IPS-20b (cell line): ENCODE results near the gene CORO1C.

Experiments used
- H3K27ac ChIP-seq: one replicate; pipeline ENCODE4 v1.5.1; 2013; ENCODE audit warnings: low read length
- H3K27me3 ChIP-seq: 2 replicates; pipeline ENCODE4 v1.6.1; 2013; ENCODE audit warnings: mild to moderate bottlenecking, low read length, inconsistent platforms; ENCODE audit not compliant: insufficient read depth
- H3K36me3 ChIP-seq: 2 replicates; pipeline ENCODE4 v1.6.1; 2013; ENCODE audit warnings: low read depth, mild to moderate bottlenecking, inconsistent platforms, low read length, moderate library complexity; ENCODE audit not compliant: insufficient read depth
- H3K4me1 ChIP-seq: 2 replicates; pipeline ENCODE4 v1.6.1; 2013; ENCODE audit warnings: mild to moderate bottlenecking, control low read depth, inconsistent platforms, low read length, moderate library complexity; ENCODE audit not compliant: insufficient read depth
- H3K4me3 ChIP-seq: 2 replicates; pipeline ENCODE4 v1.5.1; 2013; ENCODE audit warnings: mild to moderate bottlenecking, low read length, inconsistent platforms
- H3K9ac ChIP-seq: 2 replicates; pipeline ENCODE4 v1.6.1; 2013; ENCODE audit warnings: low read depth, mild to moderate bottlenecking, inconsistent platforms, low read length, moderate library complexity
- H3K9me3 ChIP-seq: 2 replicates; pipeline ENCODE4 v1.6.1; 2013; ENCODE audit warnings: mild to moderate bottlenecking, low read depth, low read length, inconsistent platforms; ENCODE audit not compliant: insufficient read depth

CORO1C gene

DNA sequence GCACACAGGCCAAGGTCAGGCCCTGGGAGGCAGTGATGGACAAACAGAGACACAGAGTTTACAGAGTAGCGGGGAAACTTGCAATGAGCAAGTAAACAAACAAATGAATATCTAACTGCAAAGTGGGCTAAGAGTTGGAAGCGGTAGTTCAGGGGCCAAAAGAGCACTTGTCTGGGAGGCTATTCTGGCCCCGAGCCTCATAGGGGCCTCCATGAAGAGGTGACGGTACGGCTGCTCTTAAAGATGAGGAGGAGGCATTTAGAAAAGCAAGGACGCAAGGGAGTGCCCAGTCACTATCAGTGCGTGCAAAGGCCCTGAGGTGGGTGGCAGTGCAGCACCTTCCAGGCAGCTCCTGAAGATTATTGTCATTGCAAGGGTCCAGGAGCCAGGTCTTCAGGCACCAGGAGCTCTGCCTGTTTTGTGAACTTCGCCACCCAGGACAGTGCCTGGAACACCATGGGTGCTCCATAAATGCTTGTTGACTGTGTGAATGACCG is 129.1 kb downstream of the CORO1C start:
- Histone ChIP-seq H3K27ac (no peak overlapping the region), H3K9me3 (no peaks in the 10 kb centered on the region), H3K36me3 (no peaks in the 10 kb centered on the region), H3K27me3 (no peaks in the 10 kb centered on the region), H3K4me3 (no peak overlapping the region), H3K4me1 (no peaks in the 10 kb centered on the region), H3K9ac (no peak overlapping the region)

- Histone ChIP-seq H3K9ac (no peak overlapping the region), H3K4me1 (no peaks in the 10 kb centered on the region), H3K9me3 (no peaks in the 10 kb centered on the region), H3K4me3 (no peak overlapping the region), H3K27me3 (no peaks in the 10 kb centered on the region), H3K36me3 (no peaks in the 10 kb centered on the region), H3K27ac (no peak overlapping the region)
Observed at GRCh38 chr12:108600702-108601007, 130.7 kb downstream of the CORO1C start.

DNA sequence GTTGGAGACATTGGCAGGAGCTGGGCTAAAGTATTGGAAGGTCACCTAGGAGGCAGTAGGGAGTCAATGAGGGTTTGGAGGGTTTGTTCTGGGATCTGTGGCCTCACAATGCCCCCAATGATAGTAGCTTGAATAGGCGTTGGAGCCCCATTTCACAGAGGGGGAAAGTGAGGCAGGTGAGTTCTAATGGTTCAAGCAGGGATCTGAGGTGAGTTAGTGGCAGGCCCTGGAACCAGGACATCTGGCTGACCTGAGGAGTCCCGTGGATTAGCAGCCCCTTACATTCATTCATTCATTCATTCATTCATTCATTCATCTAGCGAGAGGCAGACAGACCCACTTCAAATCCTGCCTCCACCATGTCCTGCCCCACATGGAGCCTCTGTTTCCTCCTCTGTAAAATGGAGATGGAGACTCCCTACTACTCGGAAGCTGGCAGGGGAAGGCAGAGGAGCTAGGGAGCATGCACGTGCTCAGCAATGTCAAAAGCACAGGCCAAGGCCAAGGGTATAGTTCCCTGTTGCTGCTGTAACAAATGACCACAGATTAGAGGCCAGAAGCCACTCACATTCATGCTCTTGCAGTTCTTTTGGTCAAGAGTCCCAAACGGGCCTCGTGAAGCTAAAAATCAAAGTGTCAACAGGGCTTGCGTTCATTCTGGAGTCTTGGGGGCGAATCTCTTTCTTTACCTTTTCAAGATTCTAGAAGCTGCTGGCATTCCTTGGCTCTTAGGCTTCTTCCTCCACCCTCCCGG is 131.2 kb downstream of the CORO1C start:
- no peak overlapping the region for H3K9ac ChIP-seq
- H3K4me3 ChIP-seq = no peak overlapping the region
- H3K4me1 ChIP-seq = no peaks in the 10 kb centered on the region
- H3K9me3 ChIP-seq = no peaks in the 10 kb centered on the region
- no peaks in the 10 kb centered on the region for H3K36me3 ChIP-seq
- H3K27me3 ChIP-seq = no peaks in the 10 kb centered on the region
- no peak overlapping the region for H3K27ac ChIP-seq

DNA sequence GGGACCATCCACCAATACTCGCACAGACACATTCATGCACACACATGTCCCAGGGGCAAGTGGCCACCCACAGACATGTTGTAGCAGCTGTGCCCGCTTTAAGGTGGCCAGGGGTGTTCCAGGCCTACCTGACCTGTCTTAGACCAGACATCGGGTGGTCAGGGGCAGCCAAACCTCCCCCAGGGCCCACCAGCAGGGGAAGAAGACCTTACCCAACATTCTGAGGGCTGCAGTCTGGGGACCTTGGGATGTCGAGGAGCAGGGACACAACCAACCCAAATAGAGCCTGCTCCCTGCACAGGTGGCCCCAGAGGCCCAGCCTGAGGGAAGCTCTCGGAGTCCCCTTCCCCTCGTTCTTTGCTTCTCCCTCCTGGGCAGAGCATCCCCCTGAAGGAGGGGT is 131.8 kb downstream of the CORO1C start:
- Histone ChIP-seq H3K36me3 (no peaks in the 10 kb centered on the region), H3K9ac (no peak overlapping the region), H3K9me3 (no peaks in the 10 kb centered on the region), H3K27ac (no peak overlapping the region), H3K27me3 (no peaks in the 10 kb centered on the region), H3K4me1 (no peaks in the 10 kb centered on the region), H3K4me3 (no peak overlapping the region)

GRCh38 chr12:108598553-108599250 is 132.6 kb downstream of the CORO1C start:
- Histone ChIP-seq H3K4me3 (no peak overlapping the region), H3K4me1 (no peaks in the 10 kb centered on the region), H3K27ac (no peak overlapping the region), H3K9me3 (no peaks in the 10 kb centered on the region), H3K9ac (no peak overlapping the region), H3K27me3 (no peaks in the 10 kb centered on the region), H3K36me3 (no peaks in the 10 kb centered on the region)

DNA sequence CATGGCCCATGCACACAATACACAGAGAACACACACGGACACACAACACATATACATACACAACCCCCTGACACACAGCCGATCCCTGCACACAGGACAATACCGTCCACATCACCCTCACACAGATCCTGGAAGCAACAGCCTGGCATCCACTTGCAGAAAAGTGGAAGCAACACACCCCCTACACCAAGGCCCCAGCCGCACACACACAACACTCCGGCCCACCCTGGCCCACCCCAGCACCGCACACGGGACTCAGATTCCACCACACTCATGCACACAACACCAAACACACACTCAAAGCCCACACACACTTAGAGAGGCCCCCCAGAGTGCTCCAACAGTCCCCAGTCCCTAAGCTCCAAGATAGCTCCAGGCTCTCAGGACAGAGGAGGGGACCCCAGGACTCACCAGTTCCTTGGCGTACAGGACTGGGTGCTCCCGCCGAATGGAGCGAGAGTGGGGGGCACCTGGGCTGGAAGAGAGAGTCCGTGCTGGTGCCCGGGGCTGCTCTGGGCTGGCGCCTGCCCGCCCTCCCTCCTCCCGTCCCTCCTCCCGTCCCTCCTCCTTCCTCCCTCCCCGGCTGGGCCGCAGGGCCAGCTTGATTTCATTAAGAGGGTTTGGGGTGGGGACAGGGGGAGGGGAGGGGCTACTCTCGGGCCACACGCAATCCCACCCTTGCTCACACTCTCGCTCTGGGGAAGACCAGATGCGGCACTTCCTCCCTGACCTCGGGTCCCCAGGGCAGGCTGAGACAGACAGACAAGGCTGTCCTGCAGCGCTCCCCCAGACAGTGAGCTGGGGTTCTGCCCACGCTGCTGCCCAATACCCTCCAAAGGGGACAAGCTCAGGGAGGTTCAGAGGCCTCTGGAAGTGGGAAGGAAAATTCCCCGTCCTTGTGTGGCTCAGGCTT is 133.5 kb downstream of the CORO1C start, which contains the start of gene TMEM119:
Gene TMEM119, minus strand, starts transcription at position 526 of the 913 bp plus-strand sequence. CDS start 5,701 bp downstream, outside the sequence.
- H3K4me3 ChIP-seq = no peak within 1 kb of the TSS
- no peaks in the 10 kb centered on the region for H3K4me1 ChIP-seq
- H3K9ac ChIP-seq = no peak within 1 kb of the TSS
- H3K36me3 ChIP-seq = no peaks in the 10 kb centered on the region
- no peaks in the 10 kb centered on the region for H3K27me3 ChIP-seq
- H3K9me3 ChIP-seq = no peaks in the 10 kb centered on the region
- no peak within 1 kb of the TSS for H3K27ac ChIP-seq

DNA sequence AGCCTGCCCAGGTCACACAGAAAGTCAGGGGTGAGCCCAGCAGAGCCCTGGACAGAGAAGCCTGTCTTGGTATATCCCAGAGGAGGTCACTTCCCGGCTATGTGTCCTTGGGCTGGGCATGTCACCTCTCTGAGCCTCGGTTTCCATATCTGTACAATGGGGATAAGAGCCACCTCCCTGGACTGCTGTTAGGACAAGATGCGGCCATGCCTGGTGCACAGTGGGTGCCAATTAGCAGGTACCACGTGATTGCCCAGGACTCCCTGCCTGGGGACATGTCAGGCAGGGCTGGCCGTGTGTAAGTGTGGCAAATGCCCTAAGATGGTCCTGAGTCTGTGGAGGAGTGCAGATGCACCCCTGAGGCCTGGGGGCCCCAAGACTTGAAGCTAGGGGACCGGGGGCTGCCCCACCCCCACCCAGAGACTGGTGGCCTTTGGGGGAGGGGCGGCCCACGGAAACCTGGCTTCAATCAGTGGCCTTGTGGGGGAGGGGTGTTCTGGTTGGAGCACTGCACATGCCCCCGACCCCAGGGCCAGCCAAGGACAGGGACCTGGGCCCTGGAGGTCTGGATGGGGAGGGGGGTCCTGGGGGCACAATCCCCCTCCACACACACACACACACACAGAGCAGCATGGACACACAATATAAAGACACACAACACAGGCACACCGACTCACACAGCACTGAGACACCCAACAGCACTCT is 134.3 kb downstream of the CORO1C start:
- Histone ChIP-seq H3K4me3 (no peak overlapping the region), H3K36me3 (no peaks in the 10 kb centered on the region), H3K9ac (no peak overlapping the region), H3K4me1 (no peaks in the 10 kb centered on the region), H3K9me3 (no peaks in the 10 kb centered on the region), H3K27me3 (no peaks in the 10 kb centered on the region), H3K27ac (no peak overlapping the region)

GRCh38 chr12:108595711-108596647 is 135.3 kb downstream of the CORO1C start:
- Histone ChIP-seq H3K9me3 (no peaks in the 10 kb centered on the region), H3K36me3 (no peaks in the 10 kb centered on the region), H3K9ac (no peak overlapping the region), H3K4me1 (no peaks in the 10 kb centered on the region), H3K27me3 (no peaks in the 10 kb centered on the region), H3K4me3 (no peak overlapping the region), H3K27ac (no peak overlapping the region)
